Mesothelial cell of epicardium (in vitro differentiated cells): ENCODE data around the gene PIGS. TPM values are rescaled to one million over a fixed set of nuclear protein-coding genes. Genes with fewer than 3 reads are reported as not detected.

Source experiments
- DNase-seq, 2 experiments: peaks; one replicate each; pipeline ENCODE4 v3.0.0; 2021; ENCODE audit warnings: low spot score in 2 of 2; ENCODE audit not compliant: unreplicated experiment in 2 of 2
- H3K27ac Mint-ChIP-seq: 2 replicates; pipeline ENCODE4 v1.8.0; 2021; ENCODE audit warnings: mixed read lengths
- H3K27me3 Mint-ChIP-seq: 2 replicates; pipeline ENCODE4 v1.8.0; 2021; ENCODE audit warnings: low read depth, mixed read lengths
- H3K36me3 Mint-ChIP-seq: 2 replicates; pipeline ENCODE4 v1.8.0; 2021; ENCODE audit warnings: mixed read lengths
- H3K4me1 Mint-ChIP-seq: 2 replicates; pipeline ENCODE4 v1.8.0; 2021; ENCODE audit warnings: mixed read lengths
- H3K4me3 Mint-ChIP-seq: 2 replicates; pipeline ENCODE4 v1.8.0; 2021; ENCODE audit warnings: mild to moderate bottlenecking, moderate library complexity, mixed read lengths
- H3K9me3 Mint-ChIP-seq: 2 replicates; pipeline ENCODE4 v1.8.0; 2021; ENCODE audit warnings: mixed read lengths
- CTCF ChIP-seq: fragments of 200-600 bp; sonication (generic); IDR thresholded peaks from one replicate; pipeline ENCODE4 v1.5.0; 2021; ENCODE audit warnings: antibody characterized with exemption; ENCODE audit not compliant: unreplicated experiment
- total RNA-seq: library from RNA; stranded (reverse); gene quantifications from 3 replicates; pipeline ENCODE4 v1.2.1, GENCODE V29; 2021

Gene PIGS
- total RNA-seq, 1 donor from 2014 or later: 80.7 TPM

GRCh38 chr17:28544402-28545140 lies 26.8 kb downstream of the PIGS start:
- Mint-ChIP-seq H3K4me1 (peaks cover 5% of the 10 kb centered on the region), H3K9me3 (no peaks in the 10 kb centered on the region), H3K4me3 (no peak overlapping the region), H3K36me3 (peaks cover 2% of the 10 kb centered on the region), H3K27me3 (no peaks in the 10 kb centered on the region), H3K27ac (no peak overlapping the region)
- TF ChIP-seq CTCF: no peak
- no peak for DNase-seq

- no peak overlapping the region for H3K27ac Mint-ChIP-seq
- no peaks in the 10 kb centered on the region for H3K36me3 Mint-ChIP-seq
- no peaks in the 10 kb centered on the region for H3K9me3 Mint-ChIP-seq
- no peak for DNase-seq
- no peak overlapping the region for H3K4me3 Mint-ChIP-seq
- peaks cover 2% of the 10 kb centered on the region for H3K27me3 Mint-ChIP-seq
- no peak for TF ChIP-seq CTCF
- no peaks in the 10 kb centered on the region for H3K4me1 Mint-ChIP-seq
These were observed 29.9 kb downstream of the PIGS start for GRCh38 chr17:28541439-28541838.

GRCh38 chr17:28540231-28540630 lies 31.1 kb downstream of the PIGS start:
- H3K9me3 Mint-ChIP-seq: no peaks in the 10 kb centered on the region
- DNase-seq: no peak
- no peaks in the 10 kb centered on the region for H3K36me3 Mint-ChIP-seq
- no peaks in the 10 kb centered on the region for H3K4me1 Mint-ChIP-seq
- TF ChIP-seq CTCF: no peak
- no peak overlapping the region for H3K27ac Mint-ChIP-seq
- no peak overlapping the region for H3K4me3 Mint-ChIP-seq
- peaks cover 2% of the 10 kb centered on the region for H3K27me3 Mint-ChIP-seq

- Mint-ChIP-seq H3K36me3 (no peaks in the 10 kb centered on the region), H3K27me3 (peaks cover 2% of the 10 kb centered on the region), H3K9me3 (no peaks in the 10 kb centered on the region), H3K4me3 (no peak overlapping the region), H3K27ac (no peak overlapping the region), H3K4me1 (no peaks in the 10 kb centered on the region)
- DNase-seq: no peak
- TF ChIP-seq CTCF: no peak
These were observed 32.9 kb downstream of the PIGS start for GRCh38 chr17:28538296-28538895.

GRCh38 chr17:28537219-28537610 lies 34.1 kb downstream of the PIGS start:
- no peak overlapping the region for H3K27ac Mint-ChIP-seq
- no peak overlapping the region for H3K4me3 Mint-ChIP-seq

More at GRCh38 chr17:28537219-28537610, 34.1 kb downstream of the PIGS start:
- no peaks in the 10 kb centered on the region for H3K9me3 Mint-ChIP-seq
- no peaks in the 10 kb centered on the region for H3K36me3 Mint-ChIP-seq
- no peak for TF ChIP-seq CTCF
- no peak for DNase-seq
- H3K4me1 Mint-ChIP-seq: no peaks in the 10 kb centered on the region
- peaks cover 2% of the 10 kb centered on the region for H3K27me3 Mint-ChIP-seq
